GM10266 (cell line): Measurements from ENCODE around the gene DNAH5.

ENCODE experiments used
- DNase-seq: peaks from one replicate; pipeline ENCODE4 v3.0.0; 2012; ENCODE audit errors: extremely low spot score
- CTCF ChIP-seq: IDR thresholded peaks from 2 replicates; pipeline ENCODE4 v1.5.1; 2012; ENCODE audit warnings: mild to moderate bottlenecking, low read depth; ENCODE audit not compliant: control insufficient read depth, insufficient read depth; ENCODE audit errors: missing control alignments

DNAH5 gene

GRCh38 chr5:13972029-13972428 lies 27.5 kb upstream of the DNAH5 start:
- TF ChIP-seq CTCF: no peak
- no peak for DNase-seq

GRCh38 chr5:13957032-13957645 lies 12.7 kb upstream of the DNAH5 start:
- TF ChIP-seq CTCF: peak; percentile 63
- peak; percentile 17 for DNase-seq

GRCh38 chr5:13956471-13956870 lies 12.0 kb upstream of the DNAH5 start:
- DNase-seq: no peak

GRCh38 chr5:13955896-13956295 lies 11.4 kb upstream of the DNAH5 start:
- DNase-seq: no peak
- no peak for TF ChIP-seq CTCF

More at GRCh38 chr5:13956471-13956870, 12.0 kb upstream of the DNAH5 start:
- TF ChIP-seq CTCF: no peak

GRCh38 chr5:13946111-13946510 lies 1.6 kb upstream of the DNAH5 start:
- DNase-seq: no peak
- TF ChIP-seq CTCF: no peak

GRCh38 chr5:13945271-13945670 lies 783 bp upstream of the DNAH5 start:
- no peak for TF ChIP-seq CTCF
- DNase-seq: no peak

- TF ChIP-seq CTCF: no peak
- DNase-seq: no peak
These were observed 812 bp downstream of the DNAH5 start for GRCh38 chr5:13943676-13944075.
